DOHH2 (cell line): ENCODE measurements around the gene IQSEC1.

Experiments
- CTCF ChIP-seq: fragments of 200-600 bp; sonication (generic); IDR thresholded peaks from one replicate; pipeline ENCODE4 v1.5.1; 2014; ENCODE audit warnings: antibody characterized with exemption, mild to moderate bottlenecking, low read depth, low read length; ENCODE audit not compliant: poor library complexity, severe bottlenecking
- EZH2phosphoT487 ChIP-seq: fragments of 200-600 bp; sonication (generic); IDR thresholded peaks from 2 replicates; pipeline ENCODE4 v1.6.1; 2017; ENCODE audit warnings: borderline replicate concordance, mild to moderate bottlenecking, antibody characterized with exemption, low read length, moderate library complexity, mixed read lengths

- no peak for TF ChIP-seq CTCF
- no peak for TF ChIP-seq EZH2phosphoT487
These were observed 147.6 kb downstream of the IQSEC1 start for GRCh38 chr3:12925648-12926047.
